DMS114 treated with DMSO at 0.1 percent for 48 hours (cell line): ENCODE measurements around the gene TNF.

Source experiments
- DNase-seq: peaks from one replicate; lab custom pipeline; 2025; ENCODE audit not compliant: unreplicated experiment; lab: John Stamatoyannopoulos, UW

The TNF gene

DNA sequence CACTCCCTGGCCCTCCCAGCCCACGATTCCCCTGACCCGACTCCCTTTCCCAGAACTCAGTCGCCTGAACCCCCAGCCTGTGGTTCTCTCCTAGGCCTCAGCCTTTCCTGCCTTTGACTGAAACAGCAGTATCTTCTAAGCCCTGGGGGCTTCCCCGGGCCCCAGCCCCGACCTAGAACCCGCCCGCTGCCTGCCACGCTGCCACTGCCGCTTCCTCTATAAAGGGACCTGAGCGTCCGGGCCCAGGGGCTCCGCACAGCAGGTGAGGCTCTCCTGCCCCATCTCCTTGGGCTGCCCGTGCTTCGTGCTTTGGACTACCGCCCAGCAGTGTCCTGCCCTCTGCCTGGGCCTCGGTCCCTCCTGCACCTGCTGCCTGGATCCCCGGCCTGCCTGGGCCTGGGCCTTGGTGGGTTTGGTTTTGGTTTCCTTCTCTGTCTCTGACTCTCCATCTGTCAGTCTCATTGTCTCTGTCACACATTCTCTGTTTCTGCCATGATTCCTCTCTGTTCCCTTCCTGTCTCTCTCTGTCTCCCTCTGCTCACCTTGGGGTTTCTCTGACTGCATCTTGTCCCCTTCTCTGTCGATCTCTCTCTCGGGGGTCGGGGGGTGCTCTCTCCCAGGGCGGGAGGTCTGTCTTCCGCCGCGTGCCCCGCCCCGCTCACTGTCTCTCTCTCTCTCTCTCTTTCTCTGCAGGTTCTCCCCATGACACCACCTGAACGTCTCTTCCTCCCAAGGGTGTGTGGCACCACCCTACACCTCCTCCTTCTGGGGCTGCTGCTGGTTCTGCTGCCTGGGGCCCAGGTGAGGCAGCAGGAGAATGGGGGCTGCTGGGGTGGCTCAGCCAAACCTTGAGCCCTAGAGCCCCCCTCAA is 3.1 kb upstream of the TNF start, which contains the start of gene LTA:
Gene LTA, plus strand, starts transcription at position 249 of the 871 bp plus-strand sequence. Its CDS starts 454 bp downstream, at position 703.
- no peak for DNase-seq

DNA sequence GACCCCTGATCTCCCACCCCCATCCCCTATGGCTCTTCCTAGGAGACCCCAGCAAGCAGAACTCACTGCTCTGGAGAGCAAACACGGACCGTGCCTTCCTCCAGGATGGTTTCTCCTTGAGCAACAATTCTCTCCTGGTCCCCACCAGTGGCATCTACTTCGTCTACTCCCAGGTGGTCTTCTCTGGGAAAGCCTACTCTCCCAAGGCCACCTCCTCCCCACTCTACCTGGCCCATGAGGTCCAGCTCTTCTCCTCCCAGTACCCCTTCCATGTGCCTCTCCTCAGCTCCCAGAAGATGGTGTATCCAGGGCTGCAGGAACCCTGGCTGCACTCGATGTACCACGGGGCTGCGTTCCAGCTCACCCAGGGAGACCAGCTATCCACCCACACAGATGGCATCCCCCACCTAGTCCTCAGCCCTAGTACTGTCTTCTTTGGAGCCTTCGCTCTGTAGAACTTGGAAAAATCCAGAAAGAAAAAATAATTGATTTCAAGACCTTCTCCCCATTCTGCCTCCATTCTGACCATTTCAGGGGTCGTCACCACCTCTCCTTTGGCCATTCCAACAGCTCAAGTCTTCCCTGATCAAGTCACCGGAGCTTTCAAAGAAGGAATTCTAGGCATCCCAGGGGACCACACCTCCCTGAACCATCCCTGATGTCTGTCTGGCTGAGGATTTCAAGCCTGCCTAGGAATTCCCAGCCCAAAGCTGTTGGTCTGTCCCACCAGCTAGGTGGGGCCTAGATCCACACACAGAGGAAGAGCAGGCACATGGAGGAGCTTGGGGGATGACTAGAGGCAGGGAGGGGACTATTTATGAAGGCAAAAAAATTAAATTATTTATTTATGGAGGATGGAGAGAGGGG is 1.9 kb upstream of the TNF start:
- no peak for DNase-seq

DNA sequence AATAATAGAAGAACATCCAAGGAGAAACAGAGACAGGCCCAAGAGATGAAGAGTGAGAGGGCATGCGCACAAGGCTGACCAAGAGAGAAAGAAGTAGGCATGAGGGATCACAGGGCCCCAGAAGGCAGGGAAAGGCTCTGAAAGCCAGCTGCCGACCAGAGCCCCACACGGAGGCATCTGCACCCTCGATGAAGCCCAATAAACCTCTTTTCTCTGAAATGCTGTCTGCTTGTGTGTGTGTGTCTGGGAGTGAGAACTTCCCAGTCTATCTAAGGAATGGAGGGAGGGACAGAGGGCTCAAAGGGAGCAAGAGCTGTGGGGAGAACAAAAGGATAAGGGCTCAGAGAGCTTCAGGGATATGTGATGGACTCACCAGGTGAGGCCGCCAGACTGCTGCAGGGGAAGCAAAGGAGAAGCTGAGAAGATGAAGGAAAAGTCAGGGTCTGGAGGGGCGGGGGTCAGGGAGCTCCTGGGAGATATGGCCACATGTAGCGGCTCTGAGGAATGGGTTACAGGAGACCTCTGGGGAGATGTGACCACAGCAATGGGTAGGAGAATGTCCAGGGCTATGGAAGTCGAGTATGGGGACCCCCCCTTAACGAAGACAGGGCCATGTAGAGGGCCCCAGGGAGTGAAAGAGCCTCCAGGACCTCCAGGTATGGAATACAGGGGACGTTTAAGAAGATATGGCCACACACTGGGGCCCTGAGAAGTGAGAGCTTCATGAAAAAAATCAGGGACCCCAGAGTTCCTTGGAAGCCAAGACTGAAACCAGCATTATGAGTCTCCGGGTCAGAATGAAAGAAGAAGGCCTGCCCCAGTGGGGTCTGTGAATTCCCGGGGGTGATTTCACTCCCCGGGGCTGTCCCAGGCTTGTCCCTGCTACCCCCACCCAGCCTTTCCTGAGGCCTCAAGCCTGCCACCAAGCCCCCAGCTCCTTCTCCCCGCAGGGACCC is 981 bp upstream of the TNF start:
- DNase-seq: no peak

DNA sequence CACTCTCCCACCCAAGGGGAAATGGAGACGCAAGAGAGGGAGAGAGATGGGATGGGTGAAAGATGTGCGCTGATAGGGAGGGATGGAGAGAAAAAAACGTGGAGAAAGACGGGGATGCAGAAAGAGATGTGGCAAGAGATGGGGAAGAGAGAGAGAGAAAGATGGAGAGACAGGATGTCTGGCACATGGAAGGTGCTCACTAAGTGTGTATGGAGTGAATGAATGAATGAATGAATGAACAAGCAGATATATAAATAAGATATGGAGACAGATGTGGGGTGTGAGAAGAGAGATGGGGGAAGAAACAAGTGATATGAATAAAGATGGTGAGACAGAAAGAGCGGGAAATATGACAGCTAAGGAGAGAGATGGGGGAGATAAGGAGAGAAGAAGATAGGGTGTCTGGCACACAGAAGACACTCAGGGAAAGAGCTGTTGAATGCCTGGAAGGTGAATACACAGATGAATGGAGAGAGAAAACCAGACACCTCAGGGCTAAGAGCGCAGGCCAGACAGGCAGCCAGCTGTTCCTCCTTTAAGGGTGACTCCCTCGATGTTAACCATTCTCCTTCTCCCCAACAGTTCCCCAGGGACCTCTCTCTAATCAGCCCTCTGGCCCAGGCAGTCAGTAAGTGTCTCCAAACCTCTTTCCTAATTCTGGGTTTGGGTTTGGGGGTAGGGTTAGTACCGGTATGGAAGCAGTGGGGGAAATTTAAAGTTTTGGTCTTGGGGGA is 754 bp downstream of the TNF start:
- no peak for DNase-seq

DNA sequence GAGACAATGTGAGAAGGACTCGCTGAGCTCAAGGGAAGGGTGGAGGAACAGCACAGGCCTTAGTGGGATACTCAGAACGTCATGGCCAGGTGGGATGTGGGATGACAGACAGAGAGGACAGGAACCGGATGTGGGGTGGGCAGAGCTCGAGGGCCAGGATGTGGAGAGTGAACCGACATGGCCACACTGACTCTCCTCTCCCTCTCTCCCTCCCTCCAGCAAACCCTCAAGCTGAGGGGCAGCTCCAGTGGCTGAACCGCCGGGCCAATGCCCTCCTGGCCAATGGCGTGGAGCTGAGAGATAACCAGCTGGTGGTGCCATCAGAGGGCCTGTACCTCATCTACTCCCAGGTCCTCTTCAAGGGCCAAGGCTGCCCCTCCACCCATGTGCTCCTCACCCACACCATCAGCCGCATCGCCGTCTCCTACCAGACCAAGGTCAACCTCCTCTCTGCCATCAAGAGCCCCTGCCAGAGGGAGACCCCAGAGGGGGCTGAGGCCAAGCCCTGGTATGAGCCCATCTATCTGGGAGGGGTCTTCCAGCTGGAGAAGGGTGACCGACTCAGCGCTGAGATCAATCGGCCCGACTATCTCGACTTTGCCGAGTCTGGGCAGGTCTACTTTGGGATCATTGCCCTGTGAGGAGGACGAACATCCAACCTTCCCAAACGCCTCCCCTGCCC is 1.7 kb downstream of the TNF start:
- DNase-seq: no peak

DNA sequence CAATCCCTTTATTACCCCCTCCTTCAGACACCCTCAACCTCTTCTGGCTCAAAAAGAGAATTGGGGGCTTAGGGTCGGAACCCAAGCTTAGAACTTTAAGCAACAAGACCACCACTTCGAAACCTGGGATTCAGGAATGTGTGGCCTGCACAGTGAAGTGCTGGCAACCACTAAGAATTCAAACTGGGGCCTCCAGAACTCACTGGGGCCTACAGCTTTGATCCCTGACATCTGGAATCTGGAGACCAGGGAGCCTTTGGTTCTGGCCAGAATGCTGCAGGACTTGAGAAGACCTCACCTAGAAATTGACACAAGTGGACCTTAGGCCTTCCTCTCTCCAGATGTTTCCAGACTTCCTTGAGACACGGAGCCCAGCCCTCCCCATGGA is 2.2 kb downstream of the TNF start:
- DNase-seq: no peak

DNA sequence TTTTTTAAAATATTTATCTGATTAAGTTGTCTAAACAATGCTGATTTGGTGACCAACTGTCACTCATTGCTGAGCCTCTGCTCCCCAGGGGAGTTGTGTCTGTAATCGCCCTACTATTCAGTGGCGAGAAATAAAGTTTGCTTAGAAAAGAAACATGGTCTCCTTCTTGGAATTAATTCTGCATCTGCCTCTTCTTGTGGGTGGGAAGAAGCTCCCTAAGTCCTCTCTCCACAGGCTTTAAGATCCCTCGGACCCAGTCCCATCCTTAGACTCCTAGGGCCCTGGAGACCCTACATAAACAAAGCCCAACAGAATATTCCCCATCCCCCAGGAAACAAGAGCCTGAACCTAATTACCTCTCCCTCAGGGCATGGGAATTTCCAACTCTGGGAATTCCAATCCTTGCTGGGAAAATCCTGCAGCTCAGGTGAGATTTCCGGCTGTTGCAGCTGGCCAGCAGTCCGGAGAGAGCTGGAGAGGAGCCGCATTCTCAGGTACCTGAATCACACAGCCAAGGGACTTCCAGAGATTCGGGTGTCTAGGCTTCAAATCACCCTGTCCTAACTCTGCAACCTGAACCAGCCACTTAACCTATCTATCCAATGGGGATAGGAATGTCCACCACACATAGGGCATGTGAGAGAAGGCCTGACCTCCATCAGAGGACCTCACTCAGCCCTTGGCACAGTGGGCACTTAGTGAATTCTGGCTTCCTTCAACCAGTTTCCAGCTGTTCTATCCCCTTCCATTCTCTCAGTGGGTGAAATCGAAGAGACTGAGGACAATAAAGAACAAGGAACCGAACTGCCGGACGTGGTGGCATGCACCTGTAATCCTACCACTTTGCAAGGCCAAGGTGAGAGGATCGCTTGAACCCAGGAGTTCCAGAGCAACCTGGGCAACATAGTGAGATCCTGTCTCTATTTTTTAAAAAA is 3.1 kb downstream of the TNF start:
- no peak for DNase-seq

DNA sequence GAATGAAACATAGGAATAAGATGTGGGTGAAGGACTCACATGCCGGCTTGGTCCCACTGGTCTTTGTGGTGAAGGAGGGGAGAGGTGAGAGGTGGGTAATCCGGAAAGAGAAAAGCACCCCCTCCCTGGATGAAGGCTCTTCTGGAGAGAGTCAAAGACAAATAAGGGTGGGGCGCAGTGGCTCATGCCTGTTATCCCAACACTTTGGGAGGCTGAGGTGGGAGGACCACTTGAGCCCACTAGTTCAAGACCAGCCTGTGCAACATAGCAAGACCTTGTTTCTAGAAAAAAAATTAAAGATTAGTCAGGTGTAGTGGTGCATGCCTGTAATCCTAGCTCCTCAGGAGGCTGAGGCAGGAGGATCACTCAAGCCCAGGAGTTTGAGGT is 3.7 kb downstream of the TNF start:
- DNase-seq: no peak

DNA sequence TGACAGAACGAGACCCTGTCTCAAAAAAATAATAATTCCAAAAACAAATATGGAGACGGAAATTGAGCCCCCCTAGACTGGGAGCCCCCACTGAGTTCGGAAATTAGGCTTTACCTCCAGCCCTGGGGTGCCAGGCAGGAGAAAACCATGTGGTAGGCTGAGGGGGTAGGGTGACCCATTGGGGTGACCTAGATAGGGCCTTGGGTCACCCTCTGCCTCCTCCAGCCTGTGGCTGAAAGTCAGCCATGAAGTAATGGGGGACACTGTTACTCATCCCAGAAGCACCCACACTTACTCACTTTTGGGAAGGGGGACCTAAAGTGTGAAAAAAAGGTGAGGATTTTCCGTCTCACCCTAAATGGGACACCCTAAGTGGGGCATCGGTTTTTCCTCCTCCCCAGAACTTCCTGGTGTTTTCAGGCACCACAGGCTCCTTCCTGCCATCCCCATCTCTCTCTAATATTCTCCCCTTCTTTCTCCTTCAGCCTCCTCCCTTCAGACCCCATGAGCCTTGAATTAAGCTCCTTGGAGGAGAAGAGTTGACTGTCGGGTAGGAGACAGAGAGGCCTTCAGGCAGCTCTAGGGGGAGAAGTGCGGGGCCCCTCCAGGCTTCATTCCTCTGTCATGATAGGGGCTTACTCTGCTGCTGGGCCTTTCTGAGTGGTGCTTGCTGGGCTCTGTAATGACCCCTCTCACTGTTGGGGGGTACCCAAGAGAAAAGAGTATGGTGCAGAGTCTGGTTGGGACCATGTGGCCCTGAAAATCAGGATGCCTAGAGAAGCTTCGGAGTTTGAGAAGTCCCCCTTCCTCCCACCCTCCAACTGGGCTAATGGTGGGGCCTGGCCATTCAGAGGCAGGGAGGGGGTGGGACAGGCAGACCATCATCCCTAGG is 4.4 kb downstream of the TNF start:
- DNase-seq: no peak

DNA sequence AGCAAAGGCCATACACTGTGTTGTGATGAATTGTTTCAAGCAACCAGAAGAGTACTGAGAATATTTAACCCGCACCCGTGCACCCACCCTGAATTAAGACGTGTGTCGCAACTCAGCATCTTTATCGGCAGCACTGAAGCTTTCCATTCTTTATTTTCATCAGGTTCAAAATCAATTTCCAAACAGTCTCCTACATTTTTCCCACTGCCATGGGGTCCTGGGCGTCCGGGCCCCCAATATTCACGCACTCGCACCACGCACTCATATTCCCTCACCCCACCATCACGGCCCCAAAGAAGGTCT is 5.0 kb downstream of the TNF start:
- DNase-seq: no peak

DNA sequence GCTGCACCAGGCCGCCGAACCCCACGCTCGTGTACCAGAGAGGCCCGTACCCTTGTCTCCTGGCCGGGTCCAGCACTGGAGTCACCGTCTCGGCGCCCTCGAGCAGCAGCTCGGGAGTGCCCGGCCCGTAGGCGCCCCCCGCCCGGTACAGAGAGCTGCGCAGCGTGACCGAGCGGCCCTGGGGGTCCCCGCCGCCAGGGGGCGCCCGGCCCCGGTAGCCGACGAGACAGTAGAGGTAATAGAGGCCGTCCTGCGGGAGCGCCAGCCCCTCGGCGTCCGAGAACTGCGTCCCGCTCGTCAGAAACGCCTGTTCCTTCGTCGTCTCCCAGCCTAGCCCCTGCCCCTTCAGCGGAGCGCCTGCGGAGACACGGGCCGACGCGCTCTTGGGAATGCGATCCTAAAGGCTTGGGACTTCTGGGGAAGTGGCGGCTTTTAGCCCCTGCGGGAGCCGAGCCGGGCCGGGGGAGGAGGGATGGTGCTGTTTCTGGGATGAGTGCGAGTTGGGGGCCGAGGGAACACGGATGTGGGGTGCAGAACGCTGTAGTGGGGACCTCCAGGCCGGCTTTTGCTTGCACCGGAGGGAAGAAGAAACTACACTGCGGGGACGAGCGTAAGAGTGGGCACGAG is 5.6 kb downstream of the TNF start:
- peak; percentile 85 for DNase-seq

DNA sequence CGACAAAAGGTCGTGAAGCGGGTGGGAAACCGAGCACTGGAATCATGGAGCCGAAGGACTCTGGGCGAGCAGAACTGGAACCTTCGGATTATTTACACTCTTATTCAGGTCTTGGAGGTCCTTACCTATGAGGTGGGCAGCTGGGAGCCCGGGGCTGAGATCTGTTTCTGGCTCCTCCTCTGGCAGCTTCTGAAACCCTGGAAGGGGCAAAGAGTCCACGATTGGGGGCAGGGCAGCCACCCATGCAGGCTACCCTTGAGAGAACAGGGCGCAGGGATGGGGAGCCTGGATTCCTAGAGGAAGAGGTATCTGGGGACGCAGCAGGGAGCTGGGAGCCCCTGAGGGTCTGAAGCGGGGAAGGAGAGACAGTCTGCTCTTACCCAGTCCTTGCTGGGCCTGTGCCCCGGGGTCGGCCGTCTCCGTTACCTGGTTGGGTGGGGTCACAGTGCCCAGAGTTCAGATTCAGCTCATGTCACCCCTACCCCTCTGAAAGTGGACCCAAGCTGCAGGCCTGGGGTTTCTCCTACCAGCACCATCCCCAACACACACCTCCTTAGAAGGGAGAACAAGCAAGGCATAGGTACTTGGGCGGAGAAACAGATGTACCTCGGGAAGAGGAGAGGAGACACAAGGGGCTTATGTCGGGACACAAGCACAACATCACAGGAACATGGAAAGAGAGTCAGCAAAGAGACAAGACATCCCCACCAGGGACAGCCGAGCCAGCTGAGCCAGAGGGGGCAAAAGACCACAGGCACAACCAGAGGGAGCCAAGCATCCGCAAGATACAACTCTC is 6.3 kb downstream of the TNF start:
- no peak for DNase-seq

DNA sequence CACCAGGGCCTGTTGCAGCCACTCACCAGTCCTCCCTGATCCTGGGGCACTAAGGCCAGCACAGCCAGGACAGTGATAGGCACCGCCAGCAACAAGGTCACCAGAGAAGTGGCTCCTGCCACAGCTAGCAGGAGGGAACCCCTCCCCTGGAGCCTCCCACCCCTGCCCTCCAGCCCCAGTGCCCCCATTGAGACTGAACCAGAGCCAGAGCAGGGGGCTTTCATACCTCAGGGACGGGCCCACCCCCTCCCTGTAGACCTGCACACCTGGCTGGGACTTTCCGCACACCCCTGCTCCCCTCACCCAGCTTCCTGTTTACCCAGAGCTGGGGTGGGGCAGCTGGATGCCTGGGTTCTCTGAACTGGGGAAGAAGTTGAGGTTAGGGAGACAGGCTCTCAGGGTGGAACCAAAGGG is 6.9 kb downstream of the TNF start, which contains the start of gene LTB:
Gene LTB, minus strand, starts transcription at position 195 of the 414 bp plus-strand sequence. Its CDS starts 7 bp downstream, at position 188.
- DNase-seq: no peak

DNA sequence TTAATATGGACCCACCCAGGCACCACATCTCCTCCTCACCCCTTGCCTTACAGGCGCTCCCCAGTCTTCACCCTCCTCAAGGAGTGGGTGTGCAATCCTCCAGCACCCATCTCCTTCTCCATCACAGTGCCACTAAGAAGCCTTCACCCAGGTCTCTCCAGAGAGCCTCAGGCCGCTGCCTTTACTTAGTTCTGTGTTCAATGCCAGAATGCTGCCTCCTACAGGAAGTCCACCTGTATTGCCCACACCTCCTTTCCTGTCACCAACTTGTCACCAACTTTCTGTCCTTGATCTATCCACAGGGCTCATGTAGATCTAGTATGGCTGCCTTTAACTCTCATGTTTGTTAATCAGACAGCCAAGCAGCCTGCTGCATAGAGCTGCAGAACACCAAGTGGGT is 10.1 kb downstream of the TNF start:
- DNase-seq: no peak

DNA sequence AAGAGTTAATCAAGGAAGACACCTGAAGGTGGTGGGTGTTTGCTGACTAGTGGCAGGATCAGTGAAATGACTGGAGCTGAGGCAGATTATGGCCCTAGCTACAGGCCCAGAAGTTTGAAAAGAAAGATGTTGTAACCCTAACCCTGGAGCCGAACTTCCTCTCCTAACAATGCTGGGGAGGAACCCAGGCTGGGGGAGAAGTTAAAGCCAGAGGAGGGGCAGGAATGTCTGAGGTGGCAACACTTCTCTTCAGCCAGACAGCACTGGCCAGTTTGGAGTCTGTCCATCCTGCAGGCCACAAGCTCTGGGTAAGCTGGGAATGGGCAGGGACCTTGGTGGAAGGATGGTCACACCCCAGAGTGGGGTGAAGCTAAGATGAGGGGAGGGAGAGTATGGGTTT is 10.6 kb downstream of the TNF start, which contains the start of gene LST1:
Gene LST1, plus strand, starts transcription at position 270 of the 400 bp plus-strand sequence. CDS start 1,023 bp downstream, outside the sequence.
- DNase-seq: no peak

DNA sequence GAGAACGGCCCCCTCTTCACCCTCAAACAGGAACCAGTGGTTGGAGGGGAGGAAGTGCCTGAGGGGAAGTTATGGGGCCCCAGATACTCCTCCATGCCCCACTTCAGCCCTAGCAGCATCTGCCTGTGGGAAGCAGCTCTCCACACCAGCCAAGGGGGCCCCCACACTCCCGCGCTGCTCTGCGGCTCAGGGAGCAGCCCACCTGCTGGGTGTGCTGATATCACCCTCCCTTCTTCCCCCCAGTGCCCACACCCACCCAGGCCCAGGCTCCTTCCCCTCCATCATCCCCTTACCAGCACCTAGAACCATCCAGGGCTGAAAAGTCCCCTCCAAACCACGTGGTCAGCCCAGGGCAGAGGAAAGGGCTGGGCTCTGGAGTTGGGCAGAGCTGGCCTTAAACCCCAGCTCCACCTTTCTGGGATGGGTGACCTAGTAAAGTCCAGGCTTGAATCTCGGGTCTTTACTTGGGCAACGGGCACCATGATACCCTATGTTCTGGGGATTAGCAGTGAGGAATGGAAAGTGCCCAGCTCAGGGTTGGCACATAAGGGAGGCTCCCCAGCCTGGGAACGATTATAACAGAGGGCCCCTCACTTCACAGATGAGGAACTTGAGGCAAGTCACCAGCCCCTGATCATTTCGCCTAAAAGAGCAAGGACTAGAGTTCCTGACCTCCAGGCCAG is 11.4 kb downstream of the TNF start:
- DNase-seq: no peak
